ENCODE results near the gene TARBP1. TPM values are rescaled to one million over a fixed set of nuclear protein-coding genes. Genes with fewer than 3 reads are reported as not detected.

The TARBP1 gene
- total RNA-seq, 1 donor, result 20.3 TPM

DNA sequence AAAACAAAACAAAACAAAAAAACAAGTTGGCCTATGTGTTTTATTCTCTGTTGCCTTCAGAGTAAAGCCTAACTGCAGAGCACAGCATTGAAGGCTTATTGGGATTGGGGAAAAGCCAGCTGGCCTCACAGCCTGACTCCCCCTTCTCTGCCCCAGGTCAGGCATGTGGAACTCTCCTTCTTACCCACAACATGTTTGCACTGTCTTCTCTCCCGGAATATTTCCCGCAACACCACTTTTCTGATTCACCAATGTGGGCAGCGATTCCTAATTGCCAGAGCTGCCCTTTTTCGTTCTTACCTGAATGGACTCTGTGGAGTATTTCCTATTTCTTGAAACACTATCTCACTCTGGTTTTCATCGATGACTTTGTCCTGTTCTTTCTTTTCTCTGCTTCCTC is 2.8 kb upstream of the TARBP1 start:
- no peak overlapping the region for H3K4me3 ChIP-seq (ENCODE audit: low read depth, low read length)
- TF ChIP-seq CTCF (IDR thresholded peaks at IDR 0.05; ENCODE audit: insufficient read depth, low read depth, low read length), result no peak
- no peak for DNase-seq (ENCODE audit: low read depth)

GRCh38 chr1:234479866-234480265 is 887 bp upstream of the TARBP1 start:
- H3K4me3 ChIP-seq (ENCODE audit: low read depth, low read length), result no peak overlapping the region
- no peak for TF ChIP-seq CTCF (IDR thresholded peaks at IDR 0.05; ENCODE audit: insufficient read depth, low read depth, low read length)
- no peak for DNase-seq (ENCODE audit: low read depth)

DNA sequence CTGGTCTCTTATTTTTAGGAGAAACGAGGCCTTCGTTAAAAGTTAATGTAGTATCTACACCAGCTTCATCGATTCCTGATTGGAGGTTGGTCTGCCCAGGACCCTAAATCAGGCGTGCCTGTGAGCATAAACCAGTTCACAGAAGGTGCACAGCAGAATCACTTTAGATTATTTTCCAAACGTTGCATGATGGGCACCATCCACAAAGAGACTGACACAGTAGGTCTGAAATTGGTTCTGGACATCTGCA is 256 bp upstream of the TARBP1 start:
- H3K4me3 ChIP-seq (ENCODE audit: low read depth, low read length), result peak overlapping the region; percentile 79
- no peak for TF ChIP-seq CTCF (IDR thresholded peaks at IDR 0.05; ENCODE audit: insufficient read depth, low read depth, low read length)
- no peak for DNase-seq (ENCODE audit: low read depth)

GRCh38 chr1:234478152-234478480 is 863 bp downstream of the TARBP1 start:
- H3K4me3 ChIP-seq (ENCODE audit: low read depth, low read length), result peak overlapping the region; percentile 79
- TF ChIP-seq CTCF (IDR thresholded peaks at IDR 0.05; ENCODE audit: insufficient read depth, low read depth, low read length), result no peak
- DNase-seq (ENCODE audit: low read depth), result peak; percentile 40

- H3K4me3 ChIP-seq (ENCODE audit: low read depth, low read length), result peak overlapping the region; percentile 79
- DNase-seq (ENCODE audit: low read depth), result no peak
- no peak for TF ChIP-seq CTCF (IDR thresholded peaks at IDR 0.05; ENCODE audit: insufficient read depth, low read depth, low read length)
Measured at GRCh38 chr1:234477386-234478151, 1.4 kb downstream of the TARBP1 start.

- H3K4me3 ChIP-seq (ENCODE audit: low read depth, low read length), result no peak overlapping the region
- TF ChIP-seq CTCF (IDR thresholded peaks at IDR 0.05; ENCODE audit: insufficient read depth, low read depth, low read length), result no peak
- DNase-seq (ENCODE audit: low read depth), result no peak
Measured at GRCh38 chr1:234476172-234476571, 2.8 kb downstream of the TARBP1 start.

- TF ChIP-seq CTCF (IDR thresholded peaks at IDR 0.05; ENCODE audit: insufficient read depth, low read depth, low read length), result no peak
Measured at GRCh38 chr1:234475167-234475793, 3.7 kb downstream of the TARBP1 start.

More at GRCh38 chr1:234475167-234475793, 3.7 kb downstream of the TARBP1 start:
- DNase-seq (ENCODE audit: low read depth), result no peak
- H3K4me3 ChIP-seq (ENCODE audit: low read depth, low read length), result no peak overlapping the region

Data from fibroblast of villous mesenchyme (primary cell).